Left renal cortex interstitium (tissue), 4 donors: Measurements from ENCODE around the gene RBM7. TPM values are rescaled to one million over a fixed set of nuclear protein-coding genes. Genes with fewer than 3 reads are reported as not detected.
A peak's percentile ranks its signal among the peaks of the same experiment; 100 is the strongest.

ENCODE experiments used
- DNase-seq, 4 donors: peaks; one replicate each; pipeline ENCODE4 v3.0.0-alpha.2; 2013; ENCODE audit warnings: low read depth in 4 of 4, low spot score in 2 of 4, missing footprints in 1 of 4
- polyA plus RNA-seq, 4 donors: library from polyadenylated mRNA; unstranded; fragments of 120-200 nt; gene quantifications; one replicate each; pipeline ENCODE4 v1.2.1, GENCODE V29; 2013; ENCODE audit not compliant: insufficient read length in 4 of 4

The RBM7 gene, protein sequence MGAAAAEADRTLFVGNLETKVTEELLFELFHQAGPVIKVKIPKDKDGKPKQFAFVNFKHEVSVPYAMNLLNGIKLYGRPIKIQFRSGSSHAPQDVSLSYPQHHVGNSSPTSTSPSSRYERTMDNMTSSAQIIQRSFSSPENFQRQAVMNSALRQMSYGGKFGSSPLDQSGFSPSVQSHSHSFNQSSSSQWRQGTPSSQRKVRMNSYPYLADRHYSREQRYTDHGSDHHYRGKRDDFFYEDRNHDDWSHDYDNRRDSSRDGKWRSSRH
- polyA plus RNA-seq = 10 to 100 TPM; 45.1 to 56.3 (median 50.7) TPM

DNA sequence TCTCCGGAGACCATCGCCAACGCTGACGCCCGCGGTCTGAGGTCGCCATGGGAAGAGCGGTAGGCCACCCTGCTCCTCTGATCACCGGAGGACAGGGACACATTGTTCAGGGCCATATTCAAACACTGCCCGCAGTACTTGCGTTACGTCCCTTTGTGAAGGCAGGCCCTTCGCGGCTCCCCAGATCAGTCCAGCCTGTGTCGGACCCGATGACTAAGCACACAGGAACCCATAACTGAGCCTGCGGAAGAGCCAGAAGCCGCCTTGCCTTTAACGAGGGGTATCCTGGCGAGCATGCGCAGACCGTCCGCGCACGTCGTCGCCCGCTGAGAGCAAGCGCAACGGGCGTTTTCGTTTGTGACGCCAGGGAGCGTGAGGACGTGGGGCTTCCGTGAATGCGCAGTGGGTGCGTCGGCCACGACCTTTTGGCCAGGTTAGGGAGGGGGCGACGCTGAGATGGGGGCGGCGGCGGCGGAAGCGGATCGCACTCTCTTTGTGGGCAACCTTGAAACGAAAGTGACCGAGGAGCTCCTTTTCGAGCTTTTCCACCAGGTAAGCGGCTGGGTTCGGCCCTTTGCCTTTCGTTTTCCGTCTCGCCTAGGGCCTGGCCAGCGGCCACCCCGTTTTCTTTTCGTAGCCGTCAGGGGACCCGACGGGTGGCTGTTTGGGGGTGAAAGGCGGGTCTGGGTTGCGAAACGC is at the start of gene RBM7, which contains the start of gene C11orf71:
Gene RBM7 (plus strand): TSS at position 451 of the 699 bp plus-strand sequence. CDS start 6 bp downstream, at position 457.
Gene C11orf71 (minus strand): TSS at position 296 of the 699 bp plus-strand sequence. CDS start 180 bp downstream, at position 116.
- DNase-seq = peak; percentile 92 to 96 (median 95)

DNA sequence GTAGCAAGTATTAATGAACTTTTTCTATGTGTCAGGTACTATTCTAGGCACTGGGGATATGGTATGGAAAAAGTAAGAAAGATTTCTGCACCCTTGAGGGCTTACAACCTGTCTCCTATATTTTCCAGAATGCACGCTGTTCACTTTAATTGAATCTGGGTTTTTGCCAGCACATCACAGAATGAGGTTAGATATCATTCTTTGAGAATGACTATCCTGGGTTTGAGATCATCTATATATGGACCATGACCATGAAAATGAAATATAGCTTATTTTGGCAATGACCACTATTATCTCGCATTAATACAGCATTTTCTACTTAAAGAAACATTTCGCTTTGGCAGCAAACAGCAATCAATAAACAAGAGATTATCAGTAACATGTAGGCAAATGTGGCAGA is 47.0 kb upstream of the RBM7 start:
- DNase-seq = no peak

DNA sequence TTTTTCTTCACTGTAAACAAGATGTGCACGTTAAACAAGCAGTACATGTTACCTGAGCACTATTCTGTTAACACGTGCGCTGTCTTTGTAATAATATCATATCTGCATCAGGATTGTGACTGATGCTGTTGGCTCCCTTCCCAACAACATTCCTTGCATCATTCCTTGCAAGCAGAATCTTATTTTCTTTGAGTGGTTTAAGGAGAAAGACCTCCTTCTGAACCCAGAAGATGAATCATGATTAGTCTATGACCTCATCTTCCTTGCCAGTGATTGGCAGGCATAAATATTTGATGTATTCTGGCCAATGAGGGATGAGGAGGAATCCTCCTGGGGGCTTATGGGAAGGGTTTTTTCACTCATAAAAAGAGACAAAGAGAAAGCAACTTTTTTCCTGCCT is 46.4 kb upstream of the RBM7 start:
- DNase-seq = no peak

DNA sequence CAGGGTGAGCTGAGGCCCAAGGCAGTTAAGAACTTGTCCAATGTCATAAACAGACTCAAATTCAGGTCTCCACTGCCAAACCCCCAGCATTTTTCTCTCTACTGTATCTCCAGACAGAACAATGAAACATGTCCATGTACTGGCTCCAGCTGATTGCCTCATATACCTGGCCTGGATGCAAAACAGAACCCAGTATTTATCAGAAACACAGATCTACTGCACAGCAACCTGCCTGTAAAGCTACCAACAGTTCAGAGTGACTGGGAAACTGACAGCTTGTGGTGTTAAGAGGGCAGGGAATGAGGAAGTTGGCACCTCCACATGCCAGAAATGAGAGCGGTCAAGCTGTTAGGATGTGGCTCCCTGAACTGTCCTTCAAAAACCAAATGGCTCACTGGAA is 41.8 kb upstream of the RBM7 start:
- no peak for DNase-seq

DNA sequence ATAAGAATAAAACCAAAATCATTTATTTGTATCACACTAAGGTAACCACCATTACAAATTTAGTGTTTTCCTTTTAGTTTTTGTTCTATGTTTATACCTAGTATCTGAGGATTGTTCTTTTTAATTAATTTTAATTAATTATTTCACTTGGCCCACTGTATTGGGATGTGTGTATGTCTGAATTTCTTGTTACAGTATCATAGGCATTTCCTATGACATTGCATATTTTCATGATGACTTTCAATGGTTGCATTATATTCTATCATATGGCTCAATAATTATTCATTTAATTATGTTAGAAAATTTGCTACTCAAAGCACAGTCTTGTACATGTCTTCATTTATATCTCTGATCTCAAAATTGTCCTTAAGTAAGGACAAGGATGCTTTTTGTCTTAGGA is 41.1 kb upstream of the RBM7 start:
- no peak for DNase-seq

DNA sequence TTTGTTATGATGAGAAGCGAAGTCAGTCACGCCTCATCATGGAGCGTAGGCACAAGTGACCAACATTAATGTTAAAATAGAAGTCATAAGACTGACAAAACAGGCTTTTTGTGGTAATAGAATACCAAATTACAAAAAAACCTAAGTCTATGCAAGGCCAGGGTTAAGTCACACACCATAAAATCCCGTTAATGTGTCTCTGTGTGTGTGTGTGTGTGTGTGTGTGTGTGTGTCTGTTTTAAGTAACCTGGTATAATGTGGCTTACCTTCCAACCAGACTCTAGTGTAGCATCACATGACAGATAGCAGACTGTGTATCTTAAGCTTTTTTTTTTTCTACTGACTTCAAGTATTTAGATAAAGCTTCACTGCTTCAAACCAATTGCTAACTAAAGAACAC is 38.1 kb upstream of the RBM7 start:
- DNase-seq = peak in 1 of 4 donors; percentile 21

DNA sequence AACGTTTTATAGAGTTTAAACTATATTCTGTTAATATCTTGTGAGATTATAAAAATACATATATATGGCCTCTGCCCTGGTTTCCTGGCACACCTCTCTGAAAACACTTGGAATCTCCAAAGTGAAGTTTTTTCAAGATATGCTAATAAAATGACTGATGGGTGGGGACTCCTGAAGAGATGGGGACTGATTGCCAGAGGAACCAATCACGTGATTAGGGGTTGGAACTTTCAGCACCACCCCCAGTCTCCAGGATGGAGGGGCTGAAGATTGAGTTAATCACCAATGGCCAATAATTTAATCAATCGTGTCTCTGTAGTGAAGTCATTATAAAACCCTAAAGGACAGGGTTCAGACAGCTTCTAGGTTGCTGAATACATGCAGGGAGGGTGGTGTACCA is 37.5 kb upstream of the RBM7 start:
- DNase-seq = no peak

DNA sequence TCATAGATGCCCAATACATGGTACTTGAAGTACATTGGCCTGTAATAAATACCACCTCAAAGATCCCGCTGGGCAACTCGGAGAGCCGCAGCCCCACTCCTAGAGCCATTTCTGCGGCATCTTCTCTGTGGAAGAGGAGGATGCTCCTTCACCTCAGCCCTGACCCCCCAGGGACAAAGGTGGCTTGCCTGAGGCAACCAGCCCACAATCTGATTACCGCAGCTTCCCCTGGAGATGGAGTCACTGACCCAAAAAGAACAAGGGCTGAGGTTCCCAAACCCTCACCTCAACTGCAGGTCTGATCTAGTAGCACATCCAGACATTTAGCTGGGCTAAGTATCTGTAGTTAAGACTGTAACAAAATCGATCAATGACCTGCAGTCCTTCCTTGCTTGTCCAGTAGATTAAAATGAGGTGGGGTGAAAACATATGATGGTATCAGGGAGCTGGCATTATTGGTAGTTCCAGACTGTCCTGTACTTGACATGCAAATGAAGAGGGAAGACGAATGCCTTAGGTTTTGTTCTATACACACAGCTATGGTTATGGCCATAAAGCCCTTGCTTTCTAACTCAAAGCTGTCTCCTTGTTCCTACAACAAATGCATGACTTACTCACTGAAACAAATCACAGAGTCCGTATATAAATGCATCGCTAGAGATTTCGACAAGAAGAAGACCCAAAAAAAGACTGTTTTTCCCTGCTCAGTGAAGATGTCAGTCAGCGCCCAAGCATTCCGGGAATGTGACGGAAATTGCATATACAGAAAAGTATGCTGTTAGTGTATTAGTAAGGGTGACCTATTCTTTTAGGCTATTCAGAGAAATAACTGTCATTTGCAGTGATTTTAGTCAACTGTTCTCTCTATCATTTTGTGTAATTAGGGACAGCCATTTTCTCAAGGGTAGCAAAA is 33.9 kb upstream of the RBM7 start:
- DNase-seq = no peak

DNA sequence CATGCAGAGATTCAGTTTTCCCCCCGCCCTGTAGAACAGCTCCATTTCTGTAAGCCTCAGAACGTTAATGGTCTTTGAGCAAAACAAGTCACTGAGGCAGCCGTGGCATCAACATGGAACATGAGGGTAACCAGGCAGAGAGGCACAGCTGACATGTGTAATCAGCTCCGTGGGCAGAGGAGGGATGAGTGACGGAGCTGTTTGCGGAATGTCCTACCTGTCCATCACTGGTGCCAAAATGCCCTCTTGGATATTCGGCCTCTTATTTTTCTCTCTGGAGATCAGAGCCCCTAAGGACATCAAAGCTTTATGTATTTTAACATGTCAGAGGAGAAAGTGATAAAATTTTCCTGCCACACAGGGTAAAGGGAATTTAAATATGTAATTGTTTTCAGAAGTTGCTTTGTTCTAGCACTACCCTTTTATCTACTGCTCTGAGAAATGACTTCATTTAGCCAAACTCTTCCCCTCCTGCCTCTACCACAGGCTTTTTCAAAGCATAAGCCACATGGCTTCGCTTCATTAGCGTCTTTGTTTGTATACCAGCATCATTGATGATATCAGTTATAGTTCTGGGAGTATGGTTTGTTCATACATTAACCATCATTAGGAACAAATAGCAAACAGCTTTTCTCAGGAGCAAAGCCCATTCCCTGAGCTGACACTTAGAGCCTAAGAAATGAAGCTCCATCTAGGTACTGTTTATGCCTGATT is 33.1 kb upstream of the RBM7 start:
- DNase-seq = no peak

DNA sequence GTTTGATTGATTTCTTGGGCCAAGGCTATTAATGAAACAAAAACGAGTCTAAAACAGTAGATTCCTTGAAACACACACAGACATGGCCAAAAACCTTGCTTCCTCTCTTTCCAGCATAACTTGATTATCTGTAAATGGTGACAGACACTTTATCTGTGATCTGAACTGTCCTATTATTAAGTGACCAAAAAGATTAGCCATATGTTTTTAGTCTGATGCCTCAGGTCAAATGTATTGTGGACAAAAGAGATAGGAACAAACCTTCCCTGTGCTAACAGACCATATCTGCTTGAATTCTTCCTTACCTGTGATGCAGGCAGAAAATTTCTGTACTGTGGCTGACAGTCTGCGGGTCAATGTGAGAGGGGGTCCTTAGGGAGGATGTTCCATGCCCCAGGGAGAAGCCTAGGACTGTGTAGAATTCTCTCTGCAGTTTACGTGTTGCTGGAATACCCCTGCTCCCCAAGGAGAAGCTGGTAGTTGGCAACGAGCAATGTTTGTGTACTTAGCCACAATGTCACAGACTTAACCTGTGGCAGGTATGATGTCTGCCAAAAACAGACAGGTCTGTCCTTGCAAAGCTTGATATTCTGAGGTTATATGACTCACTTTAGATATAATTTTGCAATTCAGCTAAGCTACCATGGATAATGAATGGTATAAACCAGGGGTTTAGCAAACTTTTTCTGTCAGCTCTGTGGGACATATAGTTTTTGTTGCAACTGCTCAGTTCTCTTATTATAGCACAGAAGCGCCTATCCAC is 31.4 kb upstream of the RBM7 start:
- no peak for DNase-seq

DNA sequence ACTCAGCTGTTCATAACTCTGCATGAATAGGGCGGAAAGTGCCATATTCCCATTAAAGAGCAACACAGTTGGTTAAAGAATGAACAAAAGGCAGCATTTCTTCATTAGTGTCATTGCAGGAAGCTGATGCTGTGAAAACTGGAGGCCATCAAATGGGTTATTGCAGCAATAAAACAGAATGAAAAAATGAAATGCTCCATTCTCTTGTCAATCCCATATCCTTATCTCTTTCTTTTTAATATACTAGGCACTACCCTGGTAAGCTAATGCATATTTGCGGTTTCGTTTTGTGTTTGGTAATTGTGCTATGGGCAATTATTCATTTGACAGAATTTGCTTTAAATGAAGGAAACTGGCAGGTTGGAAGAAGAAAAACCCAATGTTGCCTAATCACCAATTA is 25.4 kb upstream of the RBM7 start:
- DNase-seq = no peak

DNA sequence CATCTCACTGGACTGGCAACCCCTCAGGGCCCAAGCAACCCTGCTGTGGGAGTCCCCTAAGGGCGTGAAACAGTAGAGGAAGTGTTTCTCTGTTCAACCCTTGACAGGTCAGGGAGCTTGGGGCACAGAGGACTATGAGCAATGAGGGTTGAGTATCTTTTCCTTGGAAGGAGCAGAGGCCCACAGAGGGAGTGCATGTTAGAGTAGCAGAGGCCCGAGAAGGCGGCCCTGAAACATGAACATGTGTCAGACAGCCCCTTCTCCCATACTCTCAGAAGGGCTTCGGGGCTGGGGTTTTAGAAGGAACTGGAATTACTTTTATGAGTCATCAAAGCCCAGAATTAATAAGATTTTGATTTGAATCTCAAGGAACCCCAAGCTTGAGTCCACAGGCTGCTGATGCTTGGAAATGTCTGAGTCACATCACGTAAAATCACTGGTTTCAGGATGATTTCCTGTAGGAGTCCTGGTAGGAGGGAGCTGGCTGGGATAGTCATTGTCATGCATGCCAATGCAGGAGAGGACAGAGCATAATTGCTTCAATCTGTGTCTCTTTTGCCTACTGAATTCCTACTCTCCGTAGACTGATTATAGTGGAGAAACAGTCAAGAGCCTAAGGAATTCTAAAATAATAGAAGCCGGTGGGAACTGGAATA is 22.7 kb upstream of the RBM7 start:
- DNase-seq = no peak

DNA sequence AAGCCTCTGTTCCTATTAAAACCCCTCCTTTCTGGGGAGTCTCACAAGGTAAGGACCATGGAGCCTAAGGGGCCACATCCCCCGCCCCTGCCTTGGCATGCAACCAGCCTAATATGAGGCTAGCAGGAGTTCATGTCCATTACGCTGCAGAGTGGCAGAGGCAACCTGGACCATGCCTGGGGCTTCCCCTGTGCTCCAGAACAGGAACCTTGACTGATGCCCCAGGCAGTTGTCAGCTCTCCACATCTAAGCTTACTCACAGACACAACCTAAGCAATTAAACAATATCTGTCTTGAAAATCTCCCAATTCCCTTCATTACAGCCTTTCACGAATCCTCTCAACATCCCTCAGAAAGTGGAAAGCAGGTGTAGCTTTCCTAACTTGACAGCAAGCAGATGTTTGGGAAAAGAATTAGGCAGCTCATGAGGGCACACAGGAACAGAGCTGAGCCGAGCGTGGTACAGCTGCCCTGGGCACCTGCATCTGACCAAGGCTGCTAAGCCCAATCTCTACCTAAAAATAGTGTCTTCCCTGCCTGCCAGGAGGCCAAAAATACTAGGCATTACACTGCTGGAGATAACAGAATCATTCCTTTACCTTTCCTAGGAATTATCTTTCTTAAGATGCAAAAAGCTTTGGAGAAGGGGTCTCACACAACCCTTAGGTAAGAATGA is 20.9 kb upstream of the RBM7 start:
- no peak for DNase-seq

DNA sequence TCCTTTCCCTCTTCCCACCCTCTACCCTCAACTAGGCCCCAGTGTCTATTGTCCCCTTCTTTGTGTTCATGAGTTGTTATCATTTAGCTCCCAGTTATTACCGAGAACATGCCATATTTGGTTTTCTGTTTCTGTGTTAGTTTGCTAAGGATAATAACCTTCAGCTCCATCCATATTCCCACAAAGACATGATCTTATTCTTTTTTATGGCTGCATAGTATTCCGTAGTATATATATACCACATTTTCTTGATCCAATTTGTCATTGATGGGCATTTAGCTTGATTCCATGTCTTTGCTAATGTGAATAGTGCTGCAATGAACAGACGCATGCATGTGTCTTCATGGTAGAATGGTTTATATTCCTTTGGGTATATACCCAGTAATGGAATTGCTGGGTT is 18.0 kb upstream of the RBM7 start:
- no peak for DNase-seq

DNA sequence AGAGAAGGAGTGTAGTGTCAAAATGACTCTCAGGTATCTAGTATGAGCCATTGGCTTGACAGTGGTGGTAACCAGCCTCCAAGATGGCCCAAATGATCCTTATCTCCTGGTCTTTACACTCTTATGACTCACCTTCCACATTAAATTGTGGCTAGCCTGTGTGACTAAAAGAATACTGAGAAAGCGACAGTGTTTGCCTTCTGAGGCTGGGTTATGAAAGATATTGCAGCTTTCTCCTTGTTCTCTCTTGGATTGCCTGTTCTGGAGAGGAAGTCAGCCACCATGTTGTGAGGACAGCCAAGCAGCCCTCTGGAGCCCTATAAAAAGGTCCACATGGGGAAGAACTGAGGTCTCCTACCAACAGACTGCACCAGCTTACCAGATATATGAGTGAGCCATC is 16.0 kb upstream of the RBM7 start:
- no peak for DNase-seq

DNA sequence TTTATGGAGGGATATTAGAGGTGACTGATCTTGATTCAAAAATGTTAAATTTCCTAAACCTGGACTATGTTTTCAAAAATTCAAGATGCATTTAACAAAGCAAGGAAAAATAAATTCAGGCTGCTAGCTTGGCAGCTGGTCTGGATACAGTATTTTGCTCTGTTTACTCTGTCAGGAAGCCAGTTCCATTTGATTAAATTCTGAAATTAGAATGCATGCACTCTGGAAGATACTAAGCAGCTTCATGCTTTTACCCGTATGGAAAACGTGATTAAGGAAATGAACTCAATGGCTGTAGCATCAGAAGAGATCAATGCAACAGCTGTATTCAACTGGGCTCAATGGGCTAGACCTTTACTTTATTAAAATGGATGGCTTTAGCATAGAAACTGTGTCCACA is 14.3 kb upstream of the RBM7 start:
- DNase-seq = no peak

DNA sequence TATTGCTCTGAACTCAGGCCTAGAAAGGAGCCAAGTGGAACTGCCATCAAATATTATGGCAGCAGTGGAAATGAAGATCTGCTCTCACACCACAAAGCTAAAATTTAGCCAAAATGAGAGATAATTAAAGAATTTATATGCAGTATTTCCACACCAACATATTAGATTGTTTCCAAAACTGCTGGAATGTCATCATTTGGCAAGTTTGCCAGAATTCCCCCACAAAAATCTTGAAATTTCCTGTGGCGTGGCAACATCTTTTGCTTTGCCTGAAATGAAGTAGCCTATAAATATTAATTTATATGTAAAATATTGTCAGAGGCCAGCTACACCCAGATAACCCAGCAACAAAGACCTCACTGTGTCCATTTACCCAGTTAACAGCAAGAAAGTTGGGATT is 13.9 kb upstream of the RBM7 start:
- DNase-seq = no peak

DNA sequence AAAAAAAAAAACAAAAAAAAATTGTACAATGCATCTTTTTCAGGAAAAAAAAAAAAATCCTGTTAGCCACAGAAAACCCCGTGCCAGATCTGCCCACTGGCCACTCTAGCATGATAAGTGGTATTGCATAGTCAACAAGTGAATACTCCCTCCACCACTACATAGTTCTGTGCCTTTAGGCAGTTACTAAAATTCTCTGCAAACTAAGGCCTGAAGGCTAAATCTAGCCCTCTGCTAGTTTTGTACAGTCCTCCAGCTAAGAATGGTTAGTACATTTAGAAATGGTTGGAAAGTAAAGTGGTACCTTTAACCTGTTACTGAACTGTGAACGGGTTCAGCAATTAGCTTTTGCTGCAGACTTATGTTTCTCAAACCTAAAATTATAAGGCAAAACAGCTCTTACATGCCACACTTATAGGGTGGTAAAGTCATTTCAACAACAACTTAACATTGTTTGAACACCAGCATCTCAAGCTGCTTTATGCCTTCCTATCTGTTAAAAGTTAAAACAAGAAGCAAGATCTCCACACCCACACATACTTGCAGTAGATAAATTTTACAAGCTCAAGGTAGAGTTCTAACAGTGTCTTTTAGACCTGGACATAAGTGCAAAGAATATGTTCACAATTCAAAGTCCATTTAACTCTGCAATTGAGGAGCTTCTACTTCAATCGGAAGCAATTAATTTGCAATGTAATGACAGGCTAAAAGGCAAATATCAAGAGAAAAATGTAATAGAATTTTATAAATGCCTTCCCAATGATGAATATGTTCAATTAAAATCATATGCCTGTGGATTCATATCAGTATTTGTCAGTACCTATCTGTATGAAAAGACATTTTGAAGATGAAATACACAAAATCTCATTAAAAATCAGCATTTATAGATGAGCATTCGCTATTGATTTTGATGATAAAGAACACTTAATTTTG is 7.5 kb upstream of the RBM7 start:
- no peak for DNase-seq
